Karpas-422 (cell line): ENCODE measurements around the gene RCAN3. TPM values are rescaled to one million over a fixed set of nuclear protein-coding genes. Genes with fewer than 3 reads are reported as not detected.
A peak's percentile ranks its signal among the peaks of the same experiment; 100 is the strongest.

ENCODE experiments used
- DNase-seq: peaks from one replicate; pipeline ENCODE4 v3.0.0-alpha.2; 2015
- H2AFZ ChIP-seq: fragments of 200-600 bp; sonication (generic); 2 replicates; pipeline ENCODE4 v1.6.1; 2014; ENCODE audit warnings: antibody characterized with exemption, low read length, mixed read lengths
- H3K27ac ChIP-seq: fragments of 200-600 bp; sonication (generic); 2 replicates; pipeline ENCODE4 v1.5.1; 2014; ENCODE audit warnings: mild to moderate bottlenecking, low read length, moderate library complexity
- H3K27me3 ChIP-seq: fragments of 200-600 bp; sonication (generic); 2 replicates; pipeline ENCODE4 v1.6.1; 2014; ENCODE audit warnings: low read length, mixed read lengths
- H3K36me3 ChIP-seq: fragments of 200-600 bp; sonication (generic); 2 replicates; pipeline ENCODE4 v1.6.1; 2014; ENCODE audit warnings: low read length, mixed read lengths; ENCODE audit not compliant: insufficient read depth
- H3K4me1 ChIP-seq: fragments of 200-600 bp; sonication (generic); 2 replicates; pipeline ENCODE4 v1.6.1; 2014; ENCODE audit warnings: mild to moderate bottlenecking, low read length, mixed read lengths
- H3K4me2 ChIP-seq: fragments of 200-600 bp; sonication (generic); 2 replicates; pipeline ENCODE4 v1.6.1; 2014; ENCODE audit warnings: low read length, low read depth, mild to moderate bottlenecking; ENCODE audit not compliant: poor library complexity, severe bottlenecking
- H3K4me3 ChIP-seq: fragments of 200-600 bp; sonication (generic); 2 replicates; pipeline ENCODE4 v1.5.1; 2014; ENCODE audit warnings: mild to moderate bottlenecking, antibody characterized with exemption, low read length, mixed read lengths
- H3K79me2 ChIP-seq: fragments of 200-600 bp; sonication (generic); 2 replicates; pipeline ENCODE4 v1.6.1; 2014; ENCODE audit warnings: mild to moderate bottlenecking, low read length, mixed read lengths
- H3K9ac ChIP-seq: fragments of 200-600 bp; sonication (generic); 2 replicates; pipeline ENCODE4 v1.6.0; 2014; ENCODE audit warnings: low read length
- H3K9me2 ChIP-seq: fragments of 200-600 bp; sonication (generic), shearing (Covaris generic); replicated peaks from 2 replicates; pipeline ENCODE4 v1.6.0; 2014; ENCODE audit warnings: mild to moderate bottlenecking, low read length, moderate library complexity; ENCODE audit not compliant: insufficient read depth
- H3K9me3 ChIP-seq: fragments of 300-700, 200-600 bp; sonication (generic); 2 replicates; pipeline ENCODE4 v1.6.1; 2014; ENCODE audit warnings: low read length, mixed read lengths
- H4K20me1 ChIP-seq: fragments of 200-600 bp; sonication (generic); 2 replicates; pipeline ENCODE4 v1.6.1; 2014; ENCODE audit warnings: mild to moderate bottlenecking, antibody characterized with exemption, low read length, low read depth; ENCODE audit not compliant: insufficient read depth
- total RNA-seq: library from RNA; depleted of rRNA; stranded (reverse); fragments of >200 nt; shearing (Covaris generic); gene quantifications from 2 replicates; pipeline ENCODE4 v1.2.3, GENCODE V29; 2014; ENCODE audit warnings: low replicate concordance

RCAN3 gene
- total RNA-seq, 1 experiment from 2014 or later: 4.8 TPM

DNA sequence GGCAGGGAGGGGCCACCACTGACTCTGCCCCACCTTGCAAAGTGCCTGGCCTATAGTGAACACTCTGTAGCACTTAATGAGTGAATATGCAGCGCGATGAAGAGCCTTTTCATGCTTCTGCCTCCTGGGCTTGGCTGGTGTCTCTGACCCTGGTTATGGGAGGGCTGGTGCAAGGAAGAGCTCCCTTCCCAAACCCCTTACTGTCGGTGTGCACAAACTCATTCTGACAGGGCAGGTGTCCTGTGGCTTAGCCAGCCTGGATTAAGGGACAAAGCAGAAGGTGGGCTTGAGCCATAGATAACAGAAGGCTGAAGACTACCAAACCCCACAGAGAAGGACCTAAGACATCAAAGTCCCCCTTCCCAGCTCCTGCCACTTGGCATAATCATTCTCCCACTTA, 51.3 kb downstream of the RCAN3 start:
- Histone ChIP-seq H3K4me3 (no peak overlapping the region), H2AFZ (no peak overlapping the region), H3K4me1 (peaks cover 4% of the 10 kb centered on the region), H3K79me2 (no peaks in the 10 kb centered on the region), H3K9me2 (no peaks in the 10 kb centered on the region), H3K36me3 (no peaks in the 10 kb centered on the region), H4K20me1 (no peaks in the 10 kb centered on the region), H3K27ac (no peak overlapping the region), H3K9me3 (no peaks in the 10 kb centered on the region), H3K27me3 (no peaks in the 10 kb centered on the region), H3K9ac (no peak overlapping the region), H3K4me2 (no peak overlapping the region)
- no peak for DNase-seq

DNA sequence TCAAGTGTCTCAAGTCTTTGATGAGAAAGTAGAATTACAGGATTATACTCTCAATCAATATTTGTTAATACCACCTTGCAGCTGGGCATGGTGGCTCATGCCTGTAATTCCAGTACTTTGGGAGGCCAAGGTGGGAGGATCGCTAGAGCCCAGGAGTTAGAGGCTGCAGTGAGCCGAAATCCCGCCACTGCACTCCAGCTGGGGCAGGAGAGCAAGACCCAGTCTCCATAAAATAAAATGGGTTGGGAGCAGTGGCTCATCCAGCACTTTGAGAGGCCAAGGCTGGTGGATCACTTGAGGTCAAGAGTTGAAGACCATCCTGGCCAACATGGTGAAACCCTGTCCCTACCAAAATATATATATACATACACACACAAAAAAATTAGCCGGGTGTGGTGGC, 52.1 kb downstream of the RCAN3 start:
- Histone ChIP-seq H3K4me3 (no peak overlapping the region), H3K27me3 (no peaks in the 10 kb centered on the region), H3K9me2 (no peaks in the 10 kb centered on the region), H3K9me3 (no peaks in the 10 kb centered on the region), H4K20me1 (no peaks in the 10 kb centered on the region), H3K9ac (no peak overlapping the region), H3K79me2 (no peaks in the 10 kb centered on the region), H3K36me3 (no peaks in the 10 kb centered on the region), H3K4me1 (no peaks in the 10 kb centered on the region), H2AFZ (no peak overlapping the region), H3K27ac (no peak overlapping the region), H3K4me2 (no peak overlapping the region)
- no peak for DNase-seq

DNA sequence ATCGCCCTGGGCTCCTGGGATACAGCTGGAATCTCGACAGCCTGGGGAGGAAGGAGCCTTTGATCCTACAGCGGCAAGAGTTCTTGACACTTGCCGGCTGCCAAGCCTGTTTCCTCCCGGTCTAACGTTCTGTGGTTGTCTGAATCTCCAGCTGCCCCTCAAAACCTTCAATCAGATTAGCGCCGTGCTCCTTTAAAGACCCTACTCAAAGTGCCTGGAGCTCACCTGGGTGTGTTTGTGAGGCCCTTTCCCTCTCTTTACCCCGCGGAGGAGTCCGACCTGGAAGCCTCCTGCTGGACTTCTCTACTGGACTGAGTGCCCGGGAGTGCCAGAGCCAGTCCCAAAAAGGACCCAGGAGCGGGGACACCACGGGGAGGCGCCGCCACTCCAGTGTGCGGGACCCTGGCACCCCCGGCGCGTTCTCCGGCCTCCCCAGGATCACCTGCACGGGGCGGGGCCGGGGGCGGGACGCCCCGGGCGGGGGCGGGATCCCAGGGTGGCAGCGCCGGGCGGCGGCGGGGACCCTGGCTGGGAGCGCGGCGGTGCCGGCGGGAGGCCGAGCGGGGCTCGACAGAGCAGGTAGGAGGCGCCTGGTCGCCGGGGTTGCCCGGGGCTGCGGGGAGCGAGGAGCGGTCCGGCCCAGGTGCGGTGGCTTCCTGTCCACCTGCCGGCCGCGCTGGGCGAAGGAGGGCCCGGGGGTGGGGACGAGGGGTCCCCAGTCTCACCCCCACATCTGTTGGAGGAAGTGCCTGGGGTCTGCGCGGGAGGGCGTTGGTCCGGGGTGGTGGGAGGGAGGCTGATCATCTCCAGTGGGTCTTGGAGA, 53.2 kb downstream of the RCAN3 start, which contains the start of gene NCMAP:
TSS of gene NCMAP (plus strand) at position 497 of the 823 bp plus-strand sequence. CDS start 39,344 bp downstream, outside the sequence.
- Histone ChIP-seq H3K4me1 (no peaks in the 10 kb centered on the region), H3K27ac (no peak within 1 kb of the TSS), H3K27me3 (no peaks in the 10 kb centered on the region), H3K36me3 (no peaks in the 10 kb centered on the region), H3K9ac (no peak within 1 kb of the TSS), H3K4me3 (no peak within 1 kb of the TSS), H3K79me2 (no peaks in the 10 kb centered on the region), H3K9me2 (no peaks in the 10 kb centered on the region), H4K20me1 (no peaks in the 10 kb centered on the region), H3K4me2 (no peak within 1 kb of the TSS), H3K9me3 (no peaks in the 10 kb centered on the region), H2AFZ (no peak within 1 kb of the TSS)
- no peak for DNase-seq

- H2AFZ ChIP-seq: no peak overlapping the region
- H3K9me2 ChIP-seq: no peaks in the 10 kb centered on the region
- no peak overlapping the region for H3K9ac ChIP-seq
These were observed 53.8 kb downstream of the RCAN3 start for GRCh38 chr1:24556414-24556795.

GRCh38 chr1:24557220-24557619, 54.6 kb downstream of the RCAN3 start:
- Histone ChIP-seq H3K36me3 (no peaks in the 10 kb centered on the region), H3K9me2 (no peaks in the 10 kb centered on the region), H3K79me2 (no peaks in the 10 kb centered on the region), H3K27ac (no peak overlapping the region), H3K4me3 (no peak overlapping the region), H3K4me1 (no peaks in the 10 kb centered on the region), H3K4me2 (no peak overlapping the region), H3K9ac (no peak overlapping the region), H3K27me3 (no peaks in the 10 kb centered on the region), H3K9me3 (no peaks in the 10 kb centered on the region), H2AFZ (no peak overlapping the region), H4K20me1 (no peaks in the 10 kb centered on the region)
- DNase-seq: no peak

More at GRCh38 chr1:24556414-24556795, 53.8 kb downstream of the RCAN3 start:
- Histone ChIP-seq H3K9me3 (no peaks in the 10 kb centered on the region), H4K20me1 (no peaks in the 10 kb centered on the region), H3K79me2 (no peaks in the 10 kb centered on the region), H3K36me3 (no peaks in the 10 kb centered on the region), H3K4me1 (no peaks in the 10 kb centered on the region), H3K4me2 (no peak overlapping the region), H3K27ac (no peak overlapping the region), H3K27me3 (no peaks in the 10 kb centered on the region), H3K4me3 (no peak overlapping the region)
- no peak for DNase-seq

- Histone ChIP-seq H3K9me2 (no peaks in the 10 kb centered on the region), H2AFZ (no peak overlapping the region), H3K4me2 (no peak overlapping the region), H3K9me3 (no peaks in the 10 kb centered on the region), H3K9ac (no peak overlapping the region), H3K79me2 (no peaks in the 10 kb centered on the region), H3K27ac (no peak overlapping the region), H3K4me1 (no peaks in the 10 kb centered on the region), H3K36me3 (no peaks in the 10 kb centered on the region), H3K27me3 (no peaks in the 10 kb centered on the region), H4K20me1 (no peaks in the 10 kb centered on the region), H3K4me3 (no peak overlapping the region)
- DNase-seq: peak; percentile 38
These were observed 55.1 kb downstream of the RCAN3 start for GRCh38 chr1:24557711-24558131.

GRCh38 chr1:24558455-24558854, 55.8 kb downstream of the RCAN3 start:
- Histone ChIP-seq H3K9ac (no peak overlapping the region), H3K4me1 (no peaks in the 10 kb centered on the region), H3K9me3 (no peaks in the 10 kb centered on the region), H3K9me2 (no peaks in the 10 kb centered on the region), H3K27ac (no peak overlapping the region), H3K36me3 (no peaks in the 10 kb centered on the region), H3K4me2 (no peak overlapping the region), H4K20me1 (no peaks in the 10 kb centered on the region), H2AFZ (no peak overlapping the region), H3K27me3 (no peaks in the 10 kb centered on the region), H3K79me2 (no peaks in the 10 kb centered on the region), H3K4me3 (no peak overlapping the region)
- no peak for DNase-seq

DNA sequence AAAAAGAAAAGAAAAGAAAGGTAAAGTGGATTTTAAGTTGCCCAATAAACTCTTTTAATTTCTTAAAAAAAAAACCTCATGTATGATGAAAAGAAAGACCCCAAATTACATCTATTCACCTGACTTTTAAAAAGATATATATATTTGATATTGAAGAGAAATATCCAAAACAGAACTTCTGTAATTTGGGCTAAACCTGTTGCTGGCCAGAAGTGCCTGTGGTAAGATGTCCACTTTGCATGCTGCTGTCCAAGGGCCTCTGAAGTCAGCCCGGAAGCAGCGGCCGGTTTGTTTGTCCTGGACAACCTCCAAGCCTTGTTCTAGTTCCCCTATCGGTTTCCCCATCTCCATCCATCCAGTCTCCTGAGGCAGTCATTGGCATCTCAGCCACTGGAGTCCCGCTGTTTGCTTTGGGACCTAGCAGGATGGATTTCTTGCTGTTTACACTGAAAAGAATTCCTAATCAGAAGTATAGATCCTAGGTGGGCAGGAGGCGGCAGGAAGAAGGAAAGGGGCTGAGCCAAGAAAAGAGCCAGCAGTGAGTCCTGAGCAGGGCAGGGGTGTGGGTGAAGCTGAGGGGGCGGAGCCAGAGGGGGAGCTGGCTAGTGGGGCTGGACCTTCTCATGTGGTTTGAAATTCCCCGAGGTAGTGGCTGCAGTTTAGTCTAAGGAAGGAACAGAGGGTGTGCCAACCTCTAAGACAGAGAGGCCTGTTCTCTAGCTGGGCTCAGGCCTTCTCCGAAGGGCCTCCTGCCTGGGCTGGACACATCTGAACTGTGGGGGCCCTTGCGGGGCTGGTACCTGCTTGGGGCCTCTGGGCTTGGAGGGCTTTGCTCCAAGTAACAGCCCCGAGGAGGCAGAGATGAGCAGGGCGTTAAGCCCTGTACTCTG, 56.5 kb downstream of the RCAN3 start:
- H3K9ac ChIP-seq: no peak overlapping the region
- no peaks in the 10 kb centered on the region for H3K9me3 ChIP-seq
- no peaks in the 10 kb centered on the region for H3K27me3 ChIP-seq
- H3K27ac ChIP-seq: no peak overlapping the region
- no peak overlapping the region for H2AFZ ChIP-seq
- H3K4me3 ChIP-seq: no peak overlapping the region
- no peaks in the 10 kb centered on the region for H3K36me3 ChIP-seq
- H3K79me2 ChIP-seq: no peaks in the 10 kb centered on the region
- H3K4me1 ChIP-seq: no peaks in the 10 kb centered on the region
- no peak for DNase-seq
- no peaks in the 10 kb centered on the region for H4K20me1 ChIP-seq
- H3K4me2 ChIP-seq: no peak overlapping the region
- H3K9me2 ChIP-seq: no peaks in the 10 kb centered on the region
